ENCODE results near the gene NLRC5. TPM values are rescaled to one million over a fixed set of nuclear protein-coding genes. Genes with fewer than 3 reads are reported as not detected.

The NLRC5 gene
- total RNA-seq, 1 donor from 2014 or later: 29.9 TPM

DNA sequence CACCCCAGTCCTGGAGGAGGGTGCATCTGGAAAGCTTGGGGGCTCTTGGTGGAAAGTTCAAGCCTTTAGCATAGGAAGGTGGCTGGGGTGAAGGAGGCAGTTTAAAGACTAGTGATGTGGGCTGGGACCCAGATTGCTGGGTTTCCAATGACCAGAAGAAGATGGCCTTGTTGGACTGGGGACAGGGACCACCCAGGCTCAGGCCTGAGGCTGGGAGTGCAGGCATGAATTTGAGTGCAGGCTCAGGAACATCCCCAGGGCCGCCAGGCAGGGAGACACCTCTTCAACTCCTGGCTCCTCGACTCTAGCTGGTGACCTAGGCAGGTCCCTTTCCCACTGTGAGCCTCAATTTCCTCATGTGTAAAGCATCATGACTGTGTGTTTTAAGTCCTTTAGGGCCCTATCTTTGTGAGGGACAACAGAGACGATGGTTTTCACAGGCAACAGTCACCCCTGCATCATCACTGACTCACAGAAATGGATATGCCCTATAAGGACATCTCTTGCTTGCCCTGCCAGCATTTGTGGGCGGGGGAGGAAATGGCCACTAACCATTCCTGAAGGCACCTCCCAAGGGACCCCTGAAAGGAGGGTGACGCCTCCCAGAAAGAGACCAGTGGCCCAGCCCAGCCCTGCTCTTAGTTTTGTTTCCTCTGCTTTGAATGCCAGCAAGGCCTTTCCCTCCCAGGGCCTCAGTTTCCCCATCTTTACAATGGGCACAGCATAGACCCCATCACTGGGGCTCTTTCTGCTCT lies 11.1 kb downstream of the NLRC5 start:
- Histone ChIP-seq H3K9me3 (ENCODE audit: insufficient read depth, low read depth, low read length) (no peaks in the 10 kb centered on the region), H3K79me2 (ENCODE audit: insufficient read depth, low read length) (peaks cover 31% of the 10 kb centered on the region), H2AFZ (ENCODE audit: low read depth, low read length) (peak overlapping the region; percentile 63), H3K36me3 (ENCODE audit: insufficient read depth, low read length) (no peaks in the 10 kb centered on the region), H3K4me2 (ENCODE audit: low read length) (peak overlapping the region; percentile 47), H4K20me1 (ENCODE audit: insufficient read depth, low read length) (no peaks in the 10 kb centered on the region), H3K27me3 (ENCODE audit: insufficient read depth, low read length) (no peaks in the 10 kb centered on the region), H3K9ac (ENCODE audit: low read length) (peak overlapping the region; percentile 76), H3K4me3 (ENCODE audit: insufficient read depth, low read depth, low read length) (no peak overlapping the region), H3K27ac (ENCODE audit: low read depth, low read length) (peak overlapping the region; percentile 99), H3K4me1 (ENCODE audit: insufficient read depth, low read length) (peaks cover 19% of the 10 kb centered on the region)
- DNase-seq (ENCODE audit: low read depth) (peak; percentile 95), FAIRE-seq (peak; percentile 84)
- Mint-ChIP-seq H3K4me3 (ENCODE audit: unreplicated experiment) (no peak overlapping the region), H3K27me3 (ENCODE audit: low read depth, unreplicated experiment) (no peaks in the 10 kb centered on the region), H3K9me3 (ENCODE audit: unreplicated experiment) (no peaks in the 10 kb centered on the region), H3K4me1 (ENCODE audit: low read depth, unreplicated experiment) (peaks cover 8% of the 10 kb centered on the region), H3K27ac (ENCODE audit: unreplicated experiment) (peak overlapping the region; percentile 93), H3K36me3 (ENCODE audit: low read depth, unreplicated experiment) (peaks cover 10% of the 10 kb centered on the region)
- TF ChIP-seq EZH2 (IDR thresholded peaks at IDR 0.05; ENCODE audit: insufficient read depth, low read length): no peak
- TF ChIP-seq, protein P1, sequence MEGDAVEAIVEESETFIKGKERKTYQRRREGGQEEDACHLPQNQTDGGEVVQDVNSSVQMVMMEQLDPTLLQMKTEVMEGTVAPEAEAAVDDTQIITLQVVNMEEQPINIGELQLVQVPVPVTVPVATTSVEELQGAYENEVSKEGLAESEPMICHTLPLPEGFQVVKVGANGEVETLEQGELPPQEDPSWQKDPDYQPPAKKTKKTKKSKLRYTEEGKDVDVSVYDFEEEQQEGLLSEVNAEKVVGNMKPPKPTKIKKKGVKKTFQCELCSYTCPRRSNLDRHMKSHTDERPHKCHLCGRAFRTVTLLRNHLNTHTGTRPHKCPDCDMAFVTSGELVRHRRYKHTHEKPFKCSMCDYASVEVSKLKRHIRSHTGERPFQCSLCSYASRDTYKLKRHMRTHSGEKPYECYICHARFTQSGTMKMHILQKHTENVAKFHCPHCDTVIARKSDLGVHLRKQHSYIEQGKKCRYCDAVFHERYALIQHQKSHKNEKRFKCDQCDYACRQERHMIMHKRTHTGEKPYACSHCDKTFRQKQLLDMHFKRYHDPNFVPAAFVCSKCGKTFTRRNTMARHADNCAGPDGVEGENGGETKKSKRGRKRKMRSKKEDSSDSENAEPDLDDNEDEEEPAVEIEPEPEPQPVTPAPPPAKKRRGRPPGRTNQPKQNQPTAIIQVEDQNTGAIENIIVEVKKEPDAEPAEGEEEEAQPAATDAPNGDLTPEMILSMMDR (IDR thresholded peaks at IDR 0.05; ENCODE audit: insufficient read depth, low read depth, low read length): no peak

DNA sequence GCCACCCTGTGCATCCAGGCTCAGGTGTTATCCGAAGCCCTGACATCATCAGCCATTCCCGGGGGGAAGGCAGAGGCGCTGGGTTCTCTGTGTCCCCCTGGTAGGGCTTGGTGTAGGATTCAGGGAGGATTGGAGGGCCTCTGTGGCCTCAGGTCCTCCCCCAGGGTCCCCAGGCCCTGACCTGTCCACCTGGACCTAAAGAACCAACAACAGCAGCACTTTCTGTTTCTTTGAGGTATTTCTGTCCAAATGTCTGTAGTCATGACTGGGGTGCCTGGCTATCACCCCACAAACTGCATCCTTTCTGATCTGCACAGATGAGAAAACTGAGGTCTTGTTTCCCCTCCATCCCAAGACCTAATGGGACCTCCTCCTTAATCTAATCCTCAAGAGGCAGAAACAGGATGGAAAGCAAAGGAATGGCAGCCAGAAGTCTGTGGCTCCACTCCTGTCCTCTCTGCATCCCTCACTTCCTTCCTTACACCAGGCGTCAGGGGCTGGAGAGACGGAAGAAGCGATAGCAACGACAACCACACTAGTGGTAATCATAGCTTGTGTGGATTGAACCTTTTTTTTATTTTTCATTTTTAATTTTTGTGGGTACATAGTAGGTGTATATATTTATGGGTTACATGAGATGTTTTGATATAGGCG lies 11.8 kb downstream of the NLRC5 start:
- Histone ChIP-seq H3K4me1 (ENCODE audit: insufficient read depth, low read length) (peaks cover 19% of the 10 kb centered on the region), H3K9ac (ENCODE audit: low read length) (peak overlapping the region; percentile 76), H2AFZ (ENCODE audit: low read depth, low read length) (peak overlapping the region; percentile 63), H3K4me2 (ENCODE audit: low read length) (peak overlapping the region; percentile 47), H4K20me1 (ENCODE audit: insufficient read depth, low read length) (no peaks in the 10 kb centered on the region), H3K9me3 (ENCODE audit: insufficient read depth, low read depth, low read length) (no peaks in the 10 kb centered on the region), H3K36me3 (ENCODE audit: insufficient read depth, low read length) (no peaks in the 10 kb centered on the region), H3K4me3 (ENCODE audit: insufficient read depth, low read depth, low read length) (no peak overlapping the region), H3K27ac (ENCODE audit: low read depth, low read length) (peak overlapping the region; percentile 99), H3K79me2 (ENCODE audit: insufficient read depth, low read length) (peaks cover 31% of the 10 kb centered on the region), H3K27me3 (ENCODE audit: insufficient read depth, low read length) (no peaks in the 10 kb centered on the region)
- TF ChIP-seq, protein P1 (IDR thresholded peaks at IDR 0.05; ENCODE audit: insufficient read depth, low read depth, low read length): no peak
- no peak for TF ChIP-seq EZH2 (IDR thresholded peaks at IDR 0.05; ENCODE audit: insufficient read depth, low read length)
- H3K9me3 Mint-ChIP-seq (ENCODE audit: unreplicated experiment): no peaks in the 10 kb centered on the region
- H3K36me3 Mint-ChIP-seq (ENCODE audit: low read depth, unreplicated experiment): peaks cover 10% of the 10 kb centered on the region
- H3K4me3 Mint-ChIP-seq (ENCODE audit: unreplicated experiment): no peak overlapping the region
- peak overlapping the region; percentile 93 for H3K27ac Mint-ChIP-seq (ENCODE audit: unreplicated experiment)
- H3K27me3 Mint-ChIP-seq (ENCODE audit: low read depth, unreplicated experiment): no peaks in the 10 kb centered on the region
- no peak for DNase-seq (ENCODE audit: low read depth)
- peaks cover 8% of the 10 kb centered on the region for H3K4me1 Mint-ChIP-seq (ENCODE audit: low read depth, unreplicated experiment)
- FAIRE-seq: no peak
